Tibial artery (tissue), 4 donors: ENCODE results near the gene GPR42.

Experiments used
- DNase-seq, 2 donors: peaks; one replicate each; pipeline ENCODE4 v3.0.0-alpha.2; 2019
- H3K27ac ChIP-seq, 2 donors: fragments of 200-600 bp; sonication (generic) in 1 of 2; 1 replicate in 1 of 2; 2 replicates in 1 of 2; pipeline ENCODE4 v1.5.1; 2018 to 2019; ENCODE audit warnings: mild to moderate bottlenecking in 1 of 2
- H3K27me3 ChIP-seq, 2 donors: fragments of 200-600 bp; sonication (generic) in 1 of 2; one replicate each; pipeline versions ENCODE4 v1.5.1 to v1.6.0; 2016 to 2019
- H3K36me3 ChIP-seq, 3 donors: fragments of 200-600 bp; sonication (generic) in 2 of 3; one replicate each; pipeline ENCODE4 v1.5.1; 2016 to 2019; ENCODE audit warnings: mild to moderate bottlenecking in 2 of 3
- H3K4me1 ChIP-seq, 4 donors: fragments of 200-600 bp; sonication (generic) in 2 of 4; 1 replicate in 3 of 4; 2 replicates in 1 of 4; pipeline ENCODE4 v1.5.1; 2016 to 2019
- H3K4me3 ChIP-seq, 2 donors: fragments of 200-600 bp; sonication (generic) in 1 of 2; 1 replicate in 1 of 2; 2 replicates in 1 of 2; pipeline ENCODE4 v1.5.1; 2018 to 2019; ENCODE audit warnings: mild to moderate bottlenecking in 2 of 2
- H3K9me3 ChIP-seq, 3 donors: fragments of 200-600 bp; sonication (generic) in 1 of 3; one replicate each; pipeline ENCODE4 v1.5.1; 2016 to 2019
- intact Hi-C: fragments of 100-400 bp; cut with DNase I; formaldehyde crosslinking; loops from one replicate; pipeline ENCODE4 v1.15.0; 2023; ENCODE audit warnings: low total_unique reads
- TF ChIP-seq, protein P1 (sequence below), 2 experiments: fragments of 200-600 bp in 1 of 2; fragments of 450-650 bp in 1 of 2; IDR thresholded peaks; one replicate each; pipeline ENCODE4 v1.5.1; 2017 to 2019; ENCODE audit warnings: antibody characterized with exemption in 2 of 2, mild to moderate bottlenecking in 1 of 2, moderate library complexity in 1 of 2

Gene GPR42

DNA sequence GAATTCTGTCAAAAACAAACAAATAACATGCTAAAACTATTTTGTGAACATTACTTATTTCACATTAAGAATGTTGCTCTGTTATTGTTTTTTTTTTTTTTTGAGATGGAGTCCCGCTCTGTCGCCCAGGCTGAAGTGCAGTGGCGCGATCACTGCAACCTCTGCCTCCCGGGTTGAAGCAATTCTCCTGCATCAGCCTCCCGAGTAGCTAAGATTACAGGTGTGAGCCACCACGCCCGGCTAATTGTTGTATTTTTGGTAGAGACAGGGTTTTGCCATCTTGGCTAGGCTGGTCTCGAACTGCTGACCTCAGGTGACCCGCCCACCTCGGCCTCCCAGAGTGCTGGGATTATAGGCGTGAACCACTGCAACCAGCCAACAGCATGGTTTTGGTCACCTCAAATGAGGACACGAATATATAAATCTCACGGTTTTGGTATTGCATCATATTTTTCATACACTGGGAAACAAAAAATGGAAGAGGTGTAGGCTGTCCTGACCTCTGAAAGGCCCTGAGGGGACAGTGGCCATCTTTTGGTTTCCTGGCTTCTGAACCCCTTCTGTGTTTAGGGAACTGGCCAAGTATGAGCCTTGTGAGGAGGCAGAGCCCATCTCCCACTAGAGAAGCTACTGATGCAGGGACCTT lies 25.5 kb downstream of the GPR42 start:
- DNase-seq = no peak
- H3K9me3 ChIP-seq = no peaks in the 10 kb centered on the region
- H3K4me1 ChIP-seq = no peaks in the 10 kb centered on the region

GRCh38 chr19:35397064-35397463 lies 26.2 kb downstream of the GPR42 start:
- TF ChIP-seq, protein P1, sequence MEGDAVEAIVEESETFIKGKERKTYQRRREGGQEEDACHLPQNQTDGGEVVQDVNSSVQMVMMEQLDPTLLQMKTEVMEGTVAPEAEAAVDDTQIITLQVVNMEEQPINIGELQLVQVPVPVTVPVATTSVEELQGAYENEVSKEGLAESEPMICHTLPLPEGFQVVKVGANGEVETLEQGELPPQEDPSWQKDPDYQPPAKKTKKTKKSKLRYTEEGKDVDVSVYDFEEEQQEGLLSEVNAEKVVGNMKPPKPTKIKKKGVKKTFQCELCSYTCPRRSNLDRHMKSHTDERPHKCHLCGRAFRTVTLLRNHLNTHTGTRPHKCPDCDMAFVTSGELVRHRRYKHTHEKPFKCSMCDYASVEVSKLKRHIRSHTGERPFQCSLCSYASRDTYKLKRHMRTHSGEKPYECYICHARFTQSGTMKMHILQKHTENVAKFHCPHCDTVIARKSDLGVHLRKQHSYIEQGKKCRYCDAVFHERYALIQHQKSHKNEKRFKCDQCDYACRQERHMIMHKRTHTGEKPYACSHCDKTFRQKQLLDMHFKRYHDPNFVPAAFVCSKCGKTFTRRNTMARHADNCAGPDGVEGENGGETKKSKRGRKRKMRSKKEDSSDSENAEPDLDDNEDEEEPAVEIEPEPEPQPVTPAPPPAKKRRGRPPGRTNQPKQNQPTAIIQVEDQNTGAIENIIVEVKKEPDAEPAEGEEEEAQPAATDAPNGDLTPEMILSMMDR (IDR thresholded peaks at IDR 0.05) = no peak
- Histone ChIP-seq H3K4me3 (no peak overlapping the region), H3K4me1 (no peaks in the 10 kb centered on the region), H3K27ac (no peak overlapping the region), H3K9me3 (no peaks in the 10 kb centered on the region), H3K36me3 (no peaks in the 10 kb centered on the region), H3K27me3 (peaks cover 0 to 5% of the 10 kb centered on the region in 2 donors)
- no peak for DNase-seq
- intact Hi-C loops = no loop called here

More for the DNA sequence above, 25.5 kb downstream of the GPR42 start:
- no peaks in the 10 kb centered on the region for H3K36me3 ChIP-seq
- no peak overlapping the region for H3K4me3 ChIP-seq
- peaks cover 0 to 5% of the 10 kb centered on the region in 2 donors for H3K27me3 ChIP-seq
- no peak overlapping the region for H3K27ac ChIP-seq
- TF ChIP-seq, protein P1 (IDR thresholded peaks at IDR 0.05) = no peak
- intact Hi-C loops = no loop called here

DNA sequence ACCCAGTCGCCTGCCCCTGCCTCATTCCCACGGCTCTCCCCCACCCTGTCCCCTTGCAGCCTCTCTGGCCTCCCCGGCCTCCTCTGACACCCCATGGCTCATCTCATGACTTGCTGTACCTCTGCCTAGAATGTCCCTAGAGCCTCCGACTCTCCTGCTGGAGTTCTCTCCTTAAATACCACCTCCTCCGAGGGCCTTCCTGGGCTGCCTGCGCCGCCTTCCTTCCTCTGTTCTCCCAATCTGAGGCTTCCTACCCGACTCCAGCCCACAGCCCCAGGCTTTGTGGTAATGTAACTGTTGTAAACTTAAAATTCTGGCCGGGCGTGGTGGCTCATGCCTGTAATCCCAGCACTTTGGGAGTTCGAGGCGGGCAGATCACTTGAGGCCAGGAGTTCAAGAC lies 27.7 kb downstream of the GPR42 start:
- TF ChIP-seq, protein P1 (IDR thresholded peaks at IDR 0.05) = no peak
- intact Hi-C loops = no loop called here

DNA sequence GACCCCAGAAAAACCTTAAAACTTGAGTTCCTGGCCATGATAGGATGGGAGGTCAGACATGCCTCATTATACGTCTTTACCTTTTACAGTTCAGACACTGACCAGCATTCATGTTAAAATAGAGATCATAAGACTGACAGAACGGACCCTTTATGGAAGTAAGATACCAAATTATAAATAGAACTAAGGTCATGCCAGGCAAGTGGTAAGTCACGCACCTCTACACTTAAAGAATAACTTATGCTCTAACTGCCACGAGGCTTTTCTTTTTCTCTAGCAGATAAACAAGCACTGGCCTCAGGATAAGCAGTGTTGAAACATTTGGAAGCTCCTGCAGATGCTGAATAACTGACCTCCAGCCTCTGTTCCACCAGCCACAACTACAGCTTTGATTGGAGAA lies 28.4 kb downstream of the GPR42 start:
- Histone ChIP-seq H3K9me3 (no peaks in the 10 kb centered on the region), H3K4me3 (no peak overlapping the region), H3K27ac (no peak overlapping the region), H3K27me3 (peaks cover 0 to 5% of the 10 kb centered on the region in 2 donors), H3K4me1 (no peaks in the 10 kb centered on the region), H3K36me3 (no peaks in the 10 kb centered on the region)
- TF ChIP-seq, protein P1 (IDR thresholded peaks at IDR 0.05) = no peak
- no peak for DNase-seq
- intact Hi-C loops = no loop called here

More for the DNA sequence above, 27.7 kb downstream of the GPR42 start:
- no peak for DNase-seq
- no peaks in the 10 kb centered on the region for H3K36me3 ChIP-seq
- H3K4me1 ChIP-seq = no peaks in the 10 kb centered on the region
- H3K27me3 ChIP-seq = peaks cover 0 to 5% of the 10 kb centered on the region in 2 donors
- H3K9me3 ChIP-seq = no peaks in the 10 kb centered on the region
- H3K27ac ChIP-seq = no peak overlapping the region
- no peak overlapping the region for H3K4me3 ChIP-seq

- DNase-seq = no peak
- Histone ChIP-seq H3K27ac (no peak overlapping the region), H3K4me3 (no peak overlapping the region), H3K9me3 (no peaks in the 10 kb centered on the region), H3K36me3 (no peaks in the 10 kb centered on the region), H3K4me1 (no peaks in the 10 kb centered on the region), H3K27me3 (peaks cover 0 to 5% of the 10 kb centered on the region in 2 donors)
- TF ChIP-seq, protein P1 (IDR thresholded peaks at IDR 0.05) = no peak
- intact Hi-C loops = no loop called here
Observed at GRCh38 chr19:35399948-35400772, 29.3 kb downstream of the GPR42 start.
